Measurements from ENCODE around the gene FICD. TPM values are rescaled to one million over a fixed set of nuclear protein-coding genes. Genes with fewer than 3 reads are reported as not detected.

Gene FICD
- total and polyA plus RNA-seq, 9 of the 15 experiments (the other 6 are each of a cell fraction or from before 2014, with no cell fraction given) = 0.88 to 4.5 (median 1.9) TPM

DNA sequence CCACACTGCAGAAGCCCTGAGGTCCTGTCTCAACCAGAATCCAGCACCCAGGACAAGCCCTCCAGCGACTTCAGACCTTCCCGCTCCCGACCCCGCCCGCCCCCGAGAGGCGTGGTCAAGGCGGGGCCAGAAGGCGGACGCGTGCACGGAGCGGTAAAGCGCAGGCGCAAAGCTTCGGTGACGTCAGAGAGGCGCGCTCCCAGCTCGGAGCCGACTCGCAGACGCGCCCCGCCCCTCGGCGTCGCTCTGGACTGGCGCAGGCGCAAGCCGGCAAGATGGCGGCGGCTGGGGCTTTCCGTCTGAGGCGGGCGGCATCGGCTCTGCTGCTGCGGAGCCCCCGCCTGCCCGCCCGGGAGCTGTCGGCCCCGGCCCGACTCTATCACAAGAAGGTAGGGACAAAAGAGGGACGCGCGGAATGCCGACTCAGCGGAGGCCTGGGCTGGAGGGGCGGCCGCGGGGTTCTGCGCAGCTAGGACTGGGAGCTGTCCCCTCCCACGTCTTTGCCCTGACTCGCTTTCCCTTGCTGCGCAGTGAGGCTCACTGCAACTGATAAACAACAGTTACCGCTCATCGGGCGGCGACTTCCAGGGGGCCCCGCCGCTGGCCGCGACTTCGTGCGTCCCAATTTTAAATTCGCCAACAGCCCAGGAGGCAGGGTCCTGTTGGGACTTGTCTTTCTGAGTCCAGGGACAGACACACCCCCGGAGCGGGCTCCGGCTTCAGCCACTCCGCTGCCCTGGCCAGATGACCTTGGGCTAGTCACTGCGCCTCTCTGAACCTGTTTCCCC, 47.5 kb downstream of the FICD start, which contains the start of gene ISCU (continued):
- TF ChIP-seq KDM5B (IDR thresholded peaks at IDR 0.05; ENCODE audit: insufficient replicate concordance, low read depth, low read length) (peak; percentile 91), SMAD3 (CRISPR knock-in tag; conservative IDR thresholded peaks at IDR 0.05) (no peak), MXI1 (IDR thresholded peaks at IDR 0.05; ENCODE audit: low read depth, low read length) (no peak), ARID1B (IDR thresholded peaks at IDR 0.05) (no peak), NFXL1 (CRISPR knock-in tag; IDR thresholded peaks at IDR 0.05) (no peak), ATF7 (IDR thresholded peaks at IDR 0.05) (peak; percentile 96), JUND (IDR thresholded peaks at IDR 0.05; ENCODE audit: borderline replicate concordance, low read depth, low read length) (peak; percentile 71), JUND (tag; IDR thresholded peaks at IDR 0.05; ENCODE audit: borderline replicate concordance, low read depth, low read length) (peak; percentile 45; the same call in 1 of the 3 replicates), ERF (CRISPR knock-in tag; IDR thresholded peaks at IDR 0.05) (no peak), MEF2D (tag; conservative IDR thresholded peaks at IDR 0.05; ENCODE audit: low read depth) (no peak), SRF (CRISPR knock-in tag; IDR thresholded peaks at IDR 0.05) (no peak), NFE2 (IDR thresholded peaks at IDR 0.05; ENCODE audit: low read depth) (no peak), EP400 (IDR thresholded peaks at IDR 0.05) (peak; percentile 13; the same call in 1 of the 2 replicates), SUPT5H (IDR thresholded peaks at IDR 0.05) (0 out of 2 replicates have a peak, but pooled peaks have one; percentile 72), POLR2AphosphoS2 (IDR thresholded peaks at IDR 0.05; ENCODE audit: low read length) (no peak; the same call in 1 of the 2 replicates), NKRF (IDR thresholded peaks at IDR 0.05; ENCODE audit: borderline replicate concordance) (peak; percentile 78), HOXB6 (CRISPR knock-in tag; IDR thresholded peaks at IDR 0.05; ENCODE audit: borderline replicate concordance) (no peak), ELF1 (tag; IDR thresholded peaks at IDR 0.05) (no peak), PRMT5 (CRISPR knock-in tag; IDR thresholded peaks at IDR 0.05) (no peak), EWSR1 (IDR thresholded peaks at IDR 0.05; ENCODE audit: borderline replicate concordance, low read depth, partially characterized antibody) (no peak), RBM14 (IDR thresholded peaks at IDR 0.05; ENCODE audit: borderline replicate concordance, insufficient read depth, low read depth, low read length) (no peak), NONO (IDR thresholded peaks at IDR 0.05; ENCODE audit: low read depth in 2 of 2, low read length in 1 of 2) (peak; percentile 67 to 71; a peak in 2 of 4 replicates), HDAC2 (IDR thresholded peaks at IDR 0.05) (0 out of 2 replicates have a peak, but pooled peaks have one; percentile 20)
- TF ChIP-seq, protein P1, sequence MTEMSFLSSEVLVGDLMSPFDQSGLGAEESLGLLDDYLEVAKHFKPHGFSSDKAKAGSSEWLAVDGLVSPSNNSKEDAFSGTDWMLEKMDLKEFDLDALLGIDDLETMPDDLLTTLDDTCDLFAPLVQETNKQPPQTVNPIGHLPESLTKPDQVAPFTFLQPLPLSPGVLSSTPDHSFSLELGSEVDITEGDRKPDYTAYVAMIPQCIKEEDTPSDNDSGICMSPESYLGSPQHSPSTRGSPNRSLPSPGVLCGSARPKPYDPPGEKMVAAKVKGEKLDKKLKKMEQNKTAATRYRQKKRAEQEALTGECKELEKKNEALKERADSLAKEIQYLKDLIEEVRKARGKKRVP (CRISPR knock-in tag; IDR thresholded peaks at IDR 0.05) = no peak
- TF ChIP-seq, protein P2, sequence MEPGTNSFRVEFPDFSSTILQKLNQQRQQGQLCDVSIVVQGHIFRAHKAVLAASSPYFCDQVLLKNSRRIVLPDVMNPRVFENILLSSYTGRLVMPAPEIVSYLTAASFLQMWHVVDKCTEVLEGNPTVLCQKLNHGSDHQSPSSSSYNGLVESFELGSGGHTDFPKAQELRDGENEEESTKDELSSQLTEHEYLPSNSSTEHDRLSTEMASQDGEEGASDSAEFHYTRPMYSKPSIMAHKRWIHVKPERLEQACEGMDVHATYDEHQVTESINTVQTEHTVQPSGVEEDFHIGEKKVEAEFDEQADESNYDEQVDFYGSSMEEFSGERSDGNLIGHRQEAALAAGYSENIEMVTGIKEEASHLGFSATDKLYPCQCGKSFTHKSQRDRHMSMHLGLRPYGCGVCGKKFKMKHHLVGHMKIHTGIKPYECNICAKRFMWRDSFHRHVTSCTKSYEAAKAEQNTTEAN (CRISPR knock-in tag; IDR thresholded peaks at IDR 0.05) = no peak

All from K562 (cell line).